ENCODE measurements around the gene SLC6A6. TPM values are rescaled to one million over a fixed set of nuclear protein-coding genes. Genes with fewer than 3 reads are reported as not detected.
A peak's percentile ranks its signal among the peaks of the same experiment; 100 is the strongest.

The SLC6A6 gene
- polyA plus RNA-seq, 4 donors = 6.9 to 24.1 (median 9.7) TPM

DNA sequence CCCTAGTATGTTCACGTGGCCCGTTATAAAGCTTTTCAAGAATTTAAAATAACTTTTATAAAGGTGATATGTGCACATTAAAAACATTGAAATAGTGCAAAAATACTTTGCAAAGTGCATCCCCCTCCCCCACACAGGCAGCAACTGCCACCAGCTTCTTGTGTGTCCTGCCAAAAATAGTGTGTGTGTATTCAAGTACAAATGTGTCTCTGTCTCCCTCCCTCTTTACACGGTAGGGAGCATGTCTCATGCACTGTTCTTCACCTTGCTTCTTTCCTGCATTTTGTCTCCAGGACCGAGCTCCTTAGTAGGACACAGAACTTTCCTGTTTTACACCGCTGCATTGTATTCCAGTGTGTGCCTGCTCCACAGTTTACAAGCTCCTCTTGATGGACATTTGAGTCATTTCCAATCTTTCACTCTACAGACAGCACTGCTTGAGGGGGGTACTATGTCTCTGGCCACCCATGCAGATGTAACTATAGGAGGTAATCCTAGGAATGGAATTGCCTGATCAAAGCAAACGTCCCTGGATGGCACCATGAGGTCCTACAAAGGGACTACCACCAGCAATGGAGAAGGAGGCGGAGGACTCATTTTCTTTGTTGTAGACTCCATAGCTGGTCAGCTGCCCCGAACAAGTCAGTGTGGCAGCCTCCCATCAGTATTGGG lies 52.4 kb downstream of the SLC6A6 start:
- FAIRE-seq = no peak
- H3K36me3 ChIP-seq (ENCODE audit: control insufficient read depth in 3 of 3, insufficient read depth in 2 of 3, low read depth in 1 of 3, low read length in 3 of 3) = peaks cover under 1 to 89% (median 11%) of the 10 kb centered on the region in 3 donors
- 84 to 87% (median 86%) methylated on average over 8 of the region's 8 CpGs for WGBS, 3 donors
- no peak for DNase-seq
- no peaks in the 10 kb centered on the region for H3K9me3 ChIP-seq (ENCODE audit: control insufficient read depth in 2 of 2, insufficient read depth in 1 of 2, low read depth in 1 of 2, low read length in 1 of 2)
- H3K27ac ChIP-seq (ENCODE audit: low read depth in 1 of 3, low read length in 2 of 3) = no peak overlapping the region
- H3K4me1 ChIP-seq (ENCODE audit: control insufficient read depth in 3 of 3, insufficient read depth in 2 of 3, low read depth in 1 of 3, low read length in 2 of 3) = peaks cover 2 to 29% (median 13%) of the 10 kb centered on the region in 3 donors
- no peaks in the 10 kb centered on the region for H3K27me3 ChIP-seq (ENCODE audit: control insufficient read depth in 3 of 3, insufficient read depth in 3 of 3, low read length in 3 of 3)
- H3K4me3 ChIP-seq (ENCODE audit: low read depth in 1 of 3, low read length in 3 of 3) = no peak overlapping the region

DNA sequence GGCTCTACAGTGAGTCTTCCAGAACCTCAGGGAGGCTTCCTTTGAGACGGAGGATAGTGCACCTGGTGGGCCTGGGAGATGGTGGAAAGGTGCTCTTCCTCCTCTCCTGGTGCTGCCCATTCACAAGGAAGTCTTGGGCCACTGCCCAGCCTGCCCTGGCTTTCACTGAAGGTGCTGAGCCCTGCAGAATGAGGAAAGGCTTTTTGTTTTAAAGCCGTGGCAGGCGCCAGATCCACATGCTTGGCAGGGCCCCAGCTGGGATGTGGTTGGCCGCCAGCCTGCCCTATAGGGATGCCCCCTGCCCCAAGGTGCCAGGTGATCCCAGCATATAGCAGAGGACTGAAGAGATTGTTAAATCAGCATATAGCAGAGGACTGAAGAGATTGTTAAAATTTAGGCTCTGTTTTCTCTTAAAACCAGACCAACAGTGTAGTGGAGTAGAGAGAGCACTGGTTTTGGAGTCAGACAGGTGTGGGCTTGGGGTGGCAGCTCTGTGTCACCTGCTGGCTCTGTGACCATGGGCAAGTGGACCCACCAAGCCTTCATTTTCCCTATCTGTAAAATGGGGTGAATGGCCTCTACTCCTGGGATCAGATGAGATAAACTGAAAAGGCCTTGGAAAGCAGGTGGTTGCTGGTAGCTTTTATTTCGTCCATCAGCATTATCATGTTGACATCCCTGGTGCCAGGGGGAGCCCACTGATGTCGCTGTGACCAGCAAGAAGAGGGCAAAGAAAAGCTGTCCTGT lies 53.3 kb downstream of the SLC6A6 start:
- DNase-seq (no peak), FAIRE-seq (no peak)
- Histone ChIP-seq H3K4me3 (ENCODE audit: low read depth in 1 of 3, low read length in 3 of 3) (no peak overlapping the region), H3K36me3 (ENCODE audit: control insufficient read depth in 3 of 3, insufficient read depth in 2 of 3, low read depth in 1 of 3, low read length in 3 of 3) (peaks cover 4 to 90% (median 8%) of the 10 kb centered on the region in 3 donors), H3K4me1 (ENCODE audit: control insufficient read depth in 3 of 3, insufficient read depth in 2 of 3, low read depth in 1 of 3, low read length in 2 of 3) (peaks cover 2 to 29% (median 13%) of the 10 kb centered on the region in 3 donors), H3K27ac (ENCODE audit: low read depth in 1 of 3, low read length in 2 of 3) (no peak overlapping the region), H3K27me3 (ENCODE audit: control insufficient read depth in 3 of 3, insufficient read depth in 3 of 3, low read length in 3 of 3) (no peaks in the 10 kb centered on the region), H3K9me3 (ENCODE audit: control insufficient read depth in 2 of 2, insufficient read depth in 1 of 2, low read depth in 1 of 2, low read length in 1 of 2) (no peaks in the 10 kb centered on the region)
- 52 to 73% (median 56%) methylated on average over 6 of the region's 6 CpGs for WGBS, 3 donors

DNA sequence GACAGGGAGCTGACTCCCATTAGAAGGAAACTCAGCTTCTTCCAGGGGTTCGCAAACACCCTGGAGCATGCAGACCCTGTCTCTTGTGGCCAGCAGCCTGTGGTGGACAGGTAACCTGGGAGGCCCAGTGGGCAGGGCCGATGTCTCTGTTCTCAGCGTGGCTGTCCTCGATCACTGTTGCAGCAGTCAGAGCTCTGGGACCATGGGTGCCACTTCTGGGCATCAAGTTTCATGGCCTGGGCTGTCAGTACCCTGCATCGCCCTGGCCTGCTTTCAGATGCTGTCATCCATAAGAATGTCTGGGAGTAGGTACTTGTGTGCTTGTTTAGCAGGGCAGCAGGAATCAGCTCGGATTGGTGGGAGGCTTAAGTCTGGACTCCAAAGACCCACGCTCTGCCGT lies 54.4 kb downstream of the SLC6A6 start:
- 95 to 97% (median 97%) methylated on average over 8 of the region's 8 CpGs for WGBS, 3 donors
- DNase-seq = no peak
- H3K36me3 ChIP-seq (ENCODE audit: control insufficient read depth in 3 of 3, insufficient read depth in 2 of 3, low read depth in 1 of 3, low read length in 3 of 3) = peaks cover 6 to 90% (median 8%) of the 10 kb centered on the region in 3 donors

DNA sequence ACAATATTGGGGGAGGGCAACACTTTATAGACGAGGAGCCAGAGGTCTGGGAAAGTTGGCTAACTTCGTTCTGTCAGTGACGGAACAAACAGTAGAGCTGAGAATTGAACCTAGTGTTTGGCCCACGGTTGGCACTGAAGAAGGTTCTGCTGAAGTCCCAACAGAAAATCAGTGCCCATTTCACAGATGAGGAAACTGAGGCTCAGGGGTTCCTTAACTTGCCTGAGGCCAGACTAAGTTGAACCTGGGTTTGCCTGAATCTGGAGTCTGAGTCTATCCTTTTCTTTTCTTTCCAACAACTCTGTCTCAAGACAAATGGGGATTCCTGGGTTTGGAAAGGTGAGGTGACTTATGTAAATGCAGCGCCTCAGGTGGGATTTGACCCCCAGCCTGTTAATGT lies 55.1 kb downstream of the SLC6A6 start:
- Histone ChIP-seq H3K4me1 (ENCODE audit: control insufficient read depth in 3 of 3, insufficient read depth in 2 of 3, low read depth in 1 of 3, low read length in 2 of 3) (peaks cover 0 to 19% (median 11%) of the 10 kb centered on the region in 3 donors), H3K9me3 (ENCODE audit: control insufficient read depth in 2 of 2, insufficient read depth in 1 of 2, low read depth in 1 of 2, low read length in 1 of 2) (no peaks in the 10 kb centered on the region), H3K36me3 (ENCODE audit: control insufficient read depth in 3 of 3, insufficient read depth in 2 of 3, low read depth in 1 of 3, low read length in 3 of 3) (peaks cover 6 to 91% (median 9%) of the 10 kb centered on the region in 3 donors), H3K4me3 (ENCODE audit: low read depth in 1 of 3, low read length in 3 of 3) (no peak overlapping the region), H3K27me3 (ENCODE audit: control insufficient read depth in 3 of 3, insufficient read depth in 3 of 3, low read length in 3 of 3) (no peaks in the 10 kb centered on the region), H3K27ac (ENCODE audit: low read depth in 1 of 3, low read length in 2 of 3) (no peak overlapping the region)
- WGBS, 3 donors = 90 to 98% (median 95%) methylated on average over 5 of the region's 5 CpGs
- DNase-seq = no peak
- no peak for FAIRE-seq

More for the DNA sequence above, 54.4 kb downstream of the SLC6A6 start:
- Histone ChIP-seq H3K4me3 (ENCODE audit: low read depth in 1 of 3, low read length in 3 of 3) (no peak overlapping the region), H3K9me3 (ENCODE audit: control insufficient read depth in 2 of 2, insufficient read depth in 1 of 2, low read depth in 1 of 2, low read length in 1 of 2) (no peaks in the 10 kb centered on the region), H3K27ac (ENCODE audit: low read depth in 1 of 3, low read length in 2 of 3) (no peak overlapping the region), H3K4me1 (ENCODE audit: control insufficient read depth in 3 of 3, insufficient read depth in 2 of 3, low read depth in 1 of 3, low read length in 2 of 3) (peaks cover 2 to 26% (median 13%) of the 10 kb centered on the region in 3 donors), H3K27me3 (ENCODE audit: control insufficient read depth in 3 of 3, insufficient read depth in 3 of 3, low read length in 3 of 3) (no peaks in the 10 kb centered on the region)
- no peak for FAIRE-seq

DNA sequence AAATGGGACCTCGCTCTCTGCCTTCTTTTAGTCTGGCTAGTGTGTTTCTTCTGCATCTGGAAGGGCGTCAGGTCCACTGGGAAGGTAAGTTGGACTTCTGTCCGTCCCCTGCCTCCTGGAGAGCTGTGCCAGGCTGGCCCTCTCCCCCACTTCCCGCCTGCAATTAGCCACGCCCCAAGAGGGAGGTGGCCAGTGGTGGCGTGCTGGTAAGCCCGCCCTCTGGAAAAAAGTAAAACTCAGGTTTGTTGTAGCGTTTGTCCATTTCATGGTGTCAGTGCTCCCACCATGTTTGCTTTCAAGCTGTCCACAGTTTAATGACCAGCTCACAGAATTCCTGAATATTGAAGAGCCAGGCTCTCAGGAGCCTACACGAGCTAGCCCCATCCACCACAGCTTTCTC lies 55.6 kb downstream of the SLC6A6 start:
- H3K27me3 ChIP-seq (ENCODE audit: control insufficient read depth in 3 of 3, insufficient read depth in 3 of 3, low read length in 3 of 3) = no peaks in the 10 kb centered on the region
- H3K27ac ChIP-seq (ENCODE audit: low read depth in 1 of 3, low read length in 2 of 3) = no peak overlapping the region
- FAIRE-seq (no peak), DNase-seq (peak; percentile 50 to 53)
- H3K36me3 ChIP-seq (ENCODE audit: control insufficient read depth in 3 of 3, insufficient read depth in 2 of 3, low read depth in 1 of 3, low read length in 3 of 3) = peaks cover 6 to 91% (median 9%) of the 10 kb centered on the region in 3 donors
- H3K4me1 ChIP-seq (ENCODE audit: control insufficient read depth in 3 of 3, insufficient read depth in 2 of 3, low read depth in 1 of 3, low read length in 2 of 3) = peaks cover 0 to 14% (median 9%) of the 10 kb centered on the region in 3 donors
- no peaks in the 10 kb centered on the region for H3K9me3 ChIP-seq (ENCODE audit: control insufficient read depth in 2 of 2, insufficient read depth in 1 of 2, low read depth in 1 of 2, low read length in 1 of 2)
- 37 to 57% (median 43%) methylated on average over 9 of the region's 9 CpGs for WGBS, 3 donors
- no peak overlapping the region for H3K4me3 ChIP-seq (ENCODE audit: low read depth in 1 of 3, low read length in 3 of 3)

DNA sequence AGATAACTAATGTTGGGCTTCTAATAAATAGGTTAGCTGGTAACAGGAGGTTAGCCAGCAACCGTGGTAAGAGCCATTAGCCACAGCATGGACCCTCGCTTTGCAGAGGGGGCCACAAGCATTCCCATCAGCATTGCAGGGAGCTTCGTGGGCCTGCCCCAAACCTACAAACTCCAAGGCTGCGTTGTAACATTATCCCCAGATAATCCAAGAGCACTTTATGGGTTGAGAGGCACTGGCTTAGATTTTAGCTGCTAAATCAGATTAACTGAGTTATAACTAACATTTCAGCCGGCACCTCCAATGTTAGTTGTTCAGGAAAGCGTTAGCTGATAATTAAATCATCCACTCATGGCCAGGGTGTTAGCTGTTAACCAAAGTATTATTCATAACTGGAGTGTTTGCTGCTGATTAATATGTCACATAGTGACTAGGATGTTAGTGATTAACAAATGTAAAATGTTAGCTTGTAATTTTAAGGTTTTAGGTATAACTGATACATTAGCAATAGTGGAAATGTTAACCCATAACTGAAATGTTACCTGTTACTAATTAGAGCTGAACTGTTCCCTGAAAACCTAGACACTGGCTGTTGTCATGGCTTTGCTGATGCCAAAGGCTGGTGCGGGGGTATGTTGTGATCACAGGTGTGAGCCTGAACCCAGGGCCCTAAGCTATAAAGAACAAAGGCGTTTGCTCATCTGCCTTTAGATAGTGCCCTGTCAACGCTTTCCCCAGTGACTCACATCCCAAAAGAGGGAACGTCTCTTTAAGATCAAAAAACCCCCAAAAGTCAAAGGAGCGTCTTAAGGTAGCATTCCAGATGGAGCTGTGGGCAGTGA lies 56.2 kb downstream of the SLC6A6 start:
- no peak overlapping the region for H3K4me3 ChIP-seq (ENCODE audit: low read depth in 1 of 3, low read length in 3 of 3)
- peaks cover 9 to 93% (median 16%) of the 10 kb centered on the region in 3 donors for H3K36me3 ChIP-seq (ENCODE audit: control insufficient read depth in 3 of 3, insufficient read depth in 2 of 3, low read depth in 1 of 3, low read length in 3 of 3)
- no peak overlapping the region for H3K27ac ChIP-seq (ENCODE audit: low read depth in 1 of 3, low read length in 2 of 3)
- DNase-seq (no peak), FAIRE-seq (no peak)
- WGBS, 3 donors = 74 to 82% (median 78%) methylated on average over 11 of the region's 11 CpGs
- H3K9me3 ChIP-seq (ENCODE audit: control insufficient read depth in 2 of 2, insufficient read depth in 1 of 2, low read depth in 1 of 2, low read length in 1 of 2) = no peaks in the 10 kb centered on the region
- peaks cover 0 to 7% (median 4%) of the 10 kb centered on the region in 3 donors for H3K4me1 ChIP-seq (ENCODE audit: control insufficient read depth in 3 of 3, insufficient read depth in 2 of 3, low read depth in 1 of 3, low read length in 2 of 3)
- no peaks in the 10 kb centered on the region for H3K27me3 ChIP-seq (ENCODE audit: control insufficient read depth in 3 of 3, insufficient read depth in 3 of 3, low read length in 3 of 3)

DNA sequence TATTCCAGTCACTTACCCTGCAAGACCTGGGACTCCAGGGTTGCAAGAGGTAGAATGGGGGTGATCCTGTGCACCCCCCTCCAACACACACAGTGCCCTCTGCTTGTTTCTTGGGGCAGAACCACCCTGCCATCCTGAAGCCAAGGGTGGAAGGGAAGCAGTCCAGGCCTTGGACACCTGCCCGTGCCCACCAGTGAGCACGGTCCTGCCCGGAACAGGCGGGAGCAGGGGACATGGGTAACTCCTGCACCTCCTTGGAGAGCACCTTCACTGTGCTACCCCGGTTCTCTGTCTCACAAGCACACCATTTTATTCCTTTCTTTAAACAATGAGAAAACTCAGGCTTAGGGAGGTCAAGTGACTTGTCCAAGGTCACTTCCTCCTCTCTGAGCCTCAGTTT lies 57.0 kb downstream of the SLC6A6 start:
- 89 to 95% (median 91%) methylated on average over 5 of the region's 5 CpGs for WGBS, 3 donors
- Histone ChIP-seq H3K36me3 (ENCODE audit: control insufficient read depth in 3 of 3, insufficient read depth in 2 of 3, low read depth in 1 of 3, low read length in 3 of 3) (peaks cover 9 to 93% (median 17%) of the 10 kb centered on the region in 3 donors), H3K9me3 (ENCODE audit: control insufficient read depth in 2 of 2, insufficient read depth in 1 of 2, low read depth in 1 of 2, low read length in 1 of 2) (no peaks in the 10 kb centered on the region), H3K4me3 (ENCODE audit: low read depth in 1 of 3, low read length in 3 of 3) (no peak overlapping the region), H3K27me3 (ENCODE audit: control insufficient read depth in 3 of 3, insufficient read depth in 3 of 3, low read length in 3 of 3) (no peaks in the 10 kb centered on the region), H3K27ac (ENCODE audit: low read depth in 1 of 3, low read length in 2 of 3) (no peak overlapping the region), H3K4me1 (ENCODE audit: control insufficient read depth in 3 of 3, insufficient read depth in 2 of 3, low read depth in 1 of 3, low read length in 2 of 3) (peaks cover 0 to 4% (median 3%) of the 10 kb centered on the region in 3 donors)
- DNase-seq = no peak
- FAIRE-seq = no peak

DNA sequence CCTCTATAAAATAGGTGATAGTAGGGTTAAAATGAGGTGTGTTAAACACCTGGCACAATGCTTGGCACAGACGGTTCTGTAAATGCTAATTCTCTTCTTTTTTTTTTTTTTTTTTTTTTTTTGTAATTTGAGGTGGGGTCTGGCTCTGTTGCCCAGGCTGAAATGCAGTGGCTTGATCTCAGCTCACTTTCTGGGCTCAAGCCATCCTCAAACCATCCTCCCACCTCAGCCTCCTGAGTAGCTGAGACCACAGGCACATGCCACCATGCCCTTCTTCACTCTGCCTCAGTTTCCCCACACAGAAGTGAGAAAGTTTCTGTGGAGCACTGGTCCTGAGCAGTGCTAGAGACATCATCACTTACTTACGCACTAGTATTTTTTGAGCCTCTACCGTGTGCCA lies 57.4 kb downstream of the SLC6A6 start:
- H3K4me3 ChIP-seq (ENCODE audit: low read depth in 1 of 3, low read length in 3 of 3) = no peak overlapping the region
- H3K27me3 ChIP-seq (ENCODE audit: control insufficient read depth in 3 of 3, insufficient read depth in 3 of 3, low read length in 3 of 3) = no peaks in the 10 kb centered on the region
- peaks cover 0 to 4% (median 3%) of the 10 kb centered on the region in 3 donors for H3K4me1 ChIP-seq (ENCODE audit: control insufficient read depth in 3 of 3, insufficient read depth in 2 of 3, low read depth in 1 of 3, low read length in 2 of 3)
- H3K36me3 ChIP-seq (ENCODE audit: control insufficient read depth in 3 of 3, insufficient read depth in 2 of 3, low read depth in 1 of 3, low read length in 3 of 3) = peaks cover 9 to 93% (median 15%) of the 10 kb centered on the region in 3 donors
- DNase-seq = no peak
- H3K9me3 ChIP-seq (ENCODE audit: control insufficient read depth in 2 of 2, insufficient read depth in 1 of 2, low read depth in 1 of 2, low read length in 1 of 2) = no peaks in the 10 kb centered on the region
- no peak overlapping the region for H3K27ac ChIP-seq (ENCODE audit: low read depth in 1 of 3, low read length in 2 of 3)
- WGBS, 3 donors = 70 to 89% (median 80%) methylated on average over 3 of the region's 3 CpGs
- no peak for FAIRE-seq
